ENCODE results near the gene STYK1. TPM values are rescaled to one million over a fixed set of nuclear protein-coding genes. Genes with fewer than 3 reads are reported as not detected.
"Not testable (repeated sequence)": the region's sequence is repeated elsewhere in the genome, so short reads cannot be mapped to it uniquely, and the experiment has no call there.

The STYK1 gene
- total RNA-seq, 2 donors from 2014 or later = 0.12 TPM; not detected in 1

DNA sequence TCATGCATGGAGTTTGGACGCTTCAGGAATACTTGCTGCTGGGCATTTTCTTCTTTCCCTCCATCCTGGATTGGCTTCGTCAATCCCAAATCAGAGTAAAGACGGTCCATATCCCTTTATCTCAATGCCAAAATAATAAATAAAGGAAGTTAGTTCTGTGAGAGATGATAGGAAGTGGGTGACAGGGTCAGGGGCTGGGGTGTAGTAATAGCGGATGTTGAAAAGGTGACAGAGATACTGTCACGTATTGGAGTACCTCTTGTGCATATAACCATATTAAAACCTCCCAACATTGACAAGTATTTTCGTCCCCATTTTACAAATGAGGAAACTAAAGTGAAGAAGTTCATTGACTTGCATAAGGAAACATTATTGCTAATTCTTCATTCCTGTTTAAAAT, 72.9 kb downstream of the STYK1 start:
- intact Hi-C loops (cut with DNase I) = no loop called here
- DNase-seq = no peak
- ATAC-seq = no peak

DNA sequence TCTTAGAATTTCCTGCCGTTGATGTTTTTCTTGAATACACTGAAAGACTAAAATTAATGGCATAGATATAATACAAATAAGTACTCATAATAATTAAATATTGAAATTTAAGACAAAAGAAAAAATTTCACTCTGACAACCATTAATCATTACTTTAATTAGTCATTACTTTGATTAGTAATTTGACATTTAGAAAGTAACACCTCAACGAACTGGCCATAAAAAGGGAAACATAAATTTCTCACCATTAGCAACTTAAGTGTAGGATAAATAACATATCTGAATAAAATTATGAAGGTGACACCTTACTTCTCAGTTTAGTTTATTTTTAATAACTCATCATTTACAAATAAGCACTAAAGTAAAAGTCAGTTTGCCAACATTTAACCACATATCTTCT, 78.0 kb downstream of the STYK1 start:
- intact Hi-C loops (cut with DNase I) = no loop called here
- no peak for ATAC-seq
- DNase-seq = no peak

DNA sequence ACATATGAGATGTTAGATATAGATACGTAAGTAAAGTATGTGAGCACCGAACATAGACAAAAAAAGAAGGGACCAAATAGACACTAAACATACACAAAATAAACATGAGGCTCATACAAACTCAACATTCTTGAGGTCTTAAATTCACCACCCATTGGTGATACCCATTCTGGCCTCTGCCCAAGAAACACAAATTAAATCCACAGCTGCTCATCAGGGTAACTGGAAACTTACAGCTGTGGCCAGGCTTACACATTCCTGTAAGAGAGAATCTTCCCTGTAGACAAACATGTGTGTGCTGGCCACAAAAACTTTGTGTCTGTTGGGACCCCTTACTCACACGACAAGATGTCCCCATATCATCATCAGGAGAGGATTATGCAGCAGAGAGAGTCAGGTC, 82.9 kb downstream of the STYK1 start:
- DNase-seq = no peak
- no peak for ATAC-seq
- intact Hi-C loops (cut with DNase I) = no loop called here

DNA sequence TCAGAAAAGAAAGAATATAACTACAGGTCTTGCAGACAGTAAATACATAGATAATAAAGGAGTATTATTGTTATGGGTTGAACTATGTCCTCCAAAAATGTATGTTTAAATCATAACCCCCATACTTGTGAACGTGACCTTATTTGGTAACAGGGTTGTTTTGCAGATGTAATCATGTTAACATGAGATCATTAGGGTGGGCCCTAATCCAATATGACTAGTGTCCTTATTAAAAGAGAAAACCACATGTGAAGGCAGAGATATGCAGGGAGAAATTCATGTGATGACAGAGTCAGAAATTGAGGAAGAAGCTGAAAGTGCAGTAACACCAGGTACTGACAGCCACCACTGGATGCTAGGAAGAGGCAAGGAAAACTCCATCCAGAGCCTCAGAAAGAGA, 89.4 kb downstream of the STYK1 start:
- no peak for ATAC-seq
- no peak for DNase-seq
- intact Hi-C loops (cut with DNase I) = no loop called here

DNA sequence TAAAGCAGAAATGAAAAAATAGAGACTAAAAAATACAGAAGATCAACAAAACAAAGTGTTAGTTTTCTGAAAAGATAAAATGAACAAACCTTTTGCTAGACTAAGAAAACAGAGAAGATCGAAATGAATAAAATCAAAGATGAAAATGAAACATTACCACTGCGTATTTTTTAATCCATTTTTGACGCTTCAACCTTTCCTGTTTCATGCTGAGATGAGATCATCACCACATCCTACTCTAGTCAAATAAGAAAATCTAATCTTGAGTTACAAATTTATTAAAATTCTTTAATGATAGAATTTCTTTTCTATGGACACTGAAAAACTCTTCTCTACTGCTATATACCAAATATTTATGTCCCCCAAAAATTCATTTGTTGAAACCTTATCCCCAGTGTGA, 91.1 kb downstream of the STYK1 start:
- no peak for ATAC-seq
- no peak for DNase-seq
- intact Hi-C loops (cut with DNase I) = no loop called here

DNA sequence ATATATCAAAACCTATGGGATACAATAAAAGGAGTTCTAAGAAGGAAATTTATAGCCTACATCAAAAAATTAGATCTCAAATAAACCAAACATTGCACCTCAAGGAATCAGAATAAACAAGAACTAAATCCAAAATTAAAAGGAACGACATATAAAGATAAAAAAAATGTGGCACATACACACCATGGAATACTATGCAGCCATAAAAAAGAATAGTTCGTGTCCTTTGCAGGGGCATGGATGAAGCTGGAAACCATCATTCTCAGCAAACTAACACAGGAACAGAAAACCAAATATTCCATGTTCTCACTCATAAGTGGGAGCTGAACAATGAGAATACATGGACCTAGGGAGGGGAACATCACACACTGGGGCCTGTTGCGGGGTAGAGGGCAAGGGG, 91.7 kb downstream of the STYK1 start:
- DNase-seq; ATAC-seq; intact Hi-C loops (cut with DNase I): not testable (repeated sequence)

DNA sequence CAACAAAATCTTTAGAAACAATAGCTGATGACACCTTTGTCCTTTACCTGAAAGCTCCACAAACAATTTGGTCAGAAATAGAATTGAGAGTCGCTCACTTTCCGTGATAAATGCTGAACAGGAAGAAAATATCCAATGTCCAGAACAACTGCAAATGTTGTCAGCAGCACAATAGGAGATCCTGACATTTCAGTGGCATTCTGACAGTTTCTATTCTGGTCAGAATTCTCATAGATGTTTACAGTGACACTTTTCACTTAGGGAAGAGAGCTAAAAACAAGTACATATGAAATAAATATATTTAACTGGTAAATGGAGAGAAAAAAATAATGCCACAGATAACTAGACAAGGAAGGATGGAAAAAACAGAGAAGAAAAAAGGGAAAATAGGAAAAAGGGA, 99.5 kb downstream of the STYK1 start:
- DNase-seq (no peak), ATAC-seq (no peak)
- intact Hi-C loops (cut with DNase I) = no loop called here

DNA sequence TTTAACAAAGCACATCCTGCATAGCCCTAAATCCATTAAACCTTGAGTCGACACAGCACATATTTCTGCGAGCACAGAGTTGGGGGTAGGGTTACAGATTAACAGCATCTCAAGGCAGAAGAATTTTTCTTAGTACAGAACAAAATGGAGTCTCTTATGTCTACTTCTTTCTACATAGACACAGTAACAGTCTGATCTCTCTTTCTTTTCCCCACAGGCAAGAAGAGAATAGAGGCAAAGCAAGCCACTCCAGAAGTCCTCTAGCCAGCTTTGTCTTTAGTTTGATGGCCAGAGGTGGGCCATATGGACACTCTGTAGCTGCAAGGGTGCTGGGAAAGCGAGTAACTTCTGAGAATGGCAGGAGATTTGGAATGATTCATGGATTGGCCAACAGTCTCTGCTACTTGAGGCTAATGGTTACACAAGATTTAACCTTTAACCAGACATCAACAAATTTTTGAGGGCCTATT, 101.8 kb downstream of the STYK1 start:
- intact Hi-C loops (cut with DNase I); DNase-seq; ATAC-seq: not testable (repeated sequence)

DNA sequence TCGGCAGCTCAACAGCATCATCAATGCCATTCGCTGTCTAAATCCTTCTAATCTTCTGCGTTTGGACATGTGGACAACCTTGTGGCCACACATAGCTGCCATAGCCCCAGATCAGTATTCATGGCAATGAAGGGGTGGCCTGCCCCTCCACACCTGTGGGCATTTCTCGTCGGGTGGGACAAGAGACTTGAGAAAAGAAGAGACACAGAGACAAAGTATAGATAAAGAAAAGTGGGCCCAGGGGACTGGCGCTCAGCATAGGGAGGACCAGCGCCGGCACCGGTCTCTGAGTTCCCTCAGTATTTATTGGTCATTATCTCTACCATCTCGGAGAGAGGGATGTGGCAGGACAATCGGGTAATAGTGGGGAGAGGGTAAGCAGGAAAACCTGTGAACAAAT, 102.7 kb downstream of the STYK1 start:
- DNase-seq (no peak), ATAC-seq (no peak)
- intact Hi-C loops (cut with DNase I) = no loop called here

Other genes with a start within 250 kb of the STYK1 start
- gene KLRC2, start 238.0 kb downstream of the STYK1 start, total RNA-seq = not detected
- gene KLRC1, start 220.7 kb downstream of the STYK1 start, total RNA-seq = under 1 TPM in 1 of 2 donors, not detected in 1; 0.27 TPM
- under 1 TPM; 0.41 to 0.65 TPM for gene EIF2S3B, start 168.2 kb downstream of the STYK1 start, total RNA-seq
- gene MAGOHB, start 60.4 kb downstream of the STYK1 start, total RNA-seq = 10 to 100 TPM; 13.6 to 18.4 TPM
- 100 to 1,000 TPM; 660 to 956 TPM for gene YBX3, start 49.3 kb upstream of the STYK1 start, total RNA-seq
- gene TAS2R7, start 128.6 kb upstream of the STYK1 start, total RNA-seq = not detected
- gene TAS2R8, start 133.2 kb upstream of the STYK1 start, total RNA-seq = under 1 TPM in 1 of 2 donors, not detected in 1; 0.26 TPM
- not detected for gene TAS2R9, start 136.1 kb upstream of the STYK1 start, total RNA-seq
- under 1 TPM in 1 of 2 donors, not detected in 1; 0.55 TPM for gene TAS2R10, start 152.3 kb upstream of the STYK1 start, total RNA-seq
- 1 to 10 TPM in 1 of 2 donors, under 1 TPM in 1; 0.29 to 2.0 TPM for gene PRR4, start 175.4 kb upstream of the STYK1 start, total RNA-seq
- gene PRH1, start 210.2 kb upstream of the STYK1 start, total RNA-seq = 1 to 10 TPM; 3.2 to 9.1 TPM
- gene TAS2R13, start 235.5 kb upstream of the STYK1 start, total RNA-seq = under 1 TPM; 0.41 to 0.44 TPM